WTC11 (cell line): Measurements from ENCODE around the gene PKP3. TPM values are rescaled to one million over a fixed set of nuclear protein-coding genes. Genes with fewer than 3 reads are reported as not detected.

Experiments
- ATAC-seq: fragments of 200-7000 bp; cut with Tn5 transposase; 2 replicates; pipeline ENCODE4 v1.10.0; 2021; ENCODE audit warnings: mild to moderate bottlenecking, moderate library complexity
- CTCF ChIA-PET: fragments of 300-600 bp; sonication (Branson Sonifier 250); formaldehyde crosslinking; loops from one replicate; lab custom pipeline; 2021; ENCODE audit warnings: antibody characterized with exemption; lab: Charles Lee
- POLR2A ChIA-PET: fragments of 350-600 bp; sonication (Branson Sonifier 250); formaldehyde crosslinking; loops from one replicate; lab custom pipeline; 2021; ENCODE audit warnings: antibody characterized with exemption; lab: Charles Lee
- DNase-seq: peaks from one replicate; pipeline ENCODE4 v3.0.0; 2021; ENCODE audit warnings: low spot score
- H3K27ac Mint-ChIP-seq: 2 replicates; pipeline ENCODE4 v1.8.0; 2021; ENCODE audit warnings: mixed read lengths
- H3K27me3 Mint-ChIP-seq: 2 replicates; pipeline ENCODE4 v1.8.0; 2021; ENCODE audit warnings: low read depth, mild to moderate bottlenecking, moderate library complexity, mixed read lengths
- H3K36me3 Mint-ChIP-seq: 2 replicates; pipeline ENCODE4 v1.8.0; 2021; ENCODE audit warnings: mixed read lengths
- H3K4me1 Mint-ChIP-seq: 2 replicates; pipeline ENCODE4 v1.8.0; 2022; ENCODE audit warnings: mixed read lengths
- H3K4me3 Mint-ChIP-seq: 2 replicates; pipeline ENCODE4 v1.8.0; 2021; ENCODE audit warnings: mild to moderate bottlenecking, moderate library complexity, mixed read lengths
- H3K9me3 Mint-ChIP-seq: 2 replicates; pipeline ENCODE4 v1.8.0; 2021; ENCODE audit warnings: mixed read lengths
- ATF1 ChIP-seq: sonication (generic); formaldehyde crosslinking; IDR thresholded peaks from 2 replicates; pipeline ENCODE4 v1.8.1; 2023; ENCODE audit warnings: mild to moderate bottlenecking, moderate library complexity, missing genetic modification reagents
- CBFB ChIP-seq: sonication (generic); formaldehyde crosslinking; IDR thresholded peaks from 2 replicates; pipeline ENCODE4 v1.8.1; 2022; ENCODE audit warnings: mild to moderate bottlenecking, low read depth, missing genetic modification reagents
- FOXJ3 ChIP-seq: sonication (generic); formaldehyde crosslinking; IDR thresholded peaks from 2 replicates; pipeline ENCODE4 v1.9.0; 2021; ENCODE audit warnings: missing genetic modification reagents, mild to moderate bottlenecking, borderline replicate concordance
- HMGA2 ChIP-seq: fragments of 250-450 bp; sonication (Bioruptor Pico); IDR thresholded peaks from 2 replicates; pipeline ENCODE4 v1.4.0; 2021; ENCODE audit warnings: mild to moderate bottlenecking, moderate library complexity
- JAZF1 ChIP-seq: fragments of 250-450 bp; sonication (Bioruptor Pico); IDR thresholded peaks from 2 replicates; pipeline ENCODE4 v1.9.0; 2021; ENCODE audit warnings: moderate library complexity, mild to moderate bottlenecking, inconsistent platforms
- TP53 ChIP-seq: sonication (generic); formaldehyde crosslinking; IDR thresholded peaks from 2 replicates; pipeline ENCODE4 v1.8.1; 2023; ENCODE audit warnings: mild to moderate bottlenecking, missing genetic modification reagents
- ZBTB21 ChIP-seq: sonication (generic); formaldehyde crosslinking; IDR thresholded peaks from 2 replicates; pipeline ENCODE4 v1.8.1; 2023; ENCODE audit warnings: mild to moderate bottlenecking, missing genetic modification reagents, borderline replicate concordance
- ZNF671 ChIP-seq: fragments of 250-450 bp; sonication (Bioruptor Pico); IDR thresholded peaks from 2 replicates; pipeline ENCODE4 v1.8.0; 2021; ENCODE audit warnings: mild to moderate bottlenecking
- total RNA-seq: library from RNA; stranded (reverse); gene quantifications from 3 replicates; pipeline ENCODE4 v1.2.3, GENCODE V29; 2021
- TF ChIP-seq, protein P1 (sequence below): sonication (generic); formaldehyde crosslinking; IDR thresholded peaks from 2 replicates; pipeline ENCODE4 v1.8.1; 2023; ENCODE audit warnings: mild to moderate bottlenecking, missing genetic modification reagents, borderline replicate concordance
- TF ChIP-seq, protein P2 (sequence below): sonication (generic); formaldehyde crosslinking; IDR thresholded peaks from 2 replicates; pipeline ENCODE4 v1.8.1; 2023; ENCODE audit warnings: mild to moderate bottlenecking, missing genetic modification reagents, moderate library complexity
- TF ChIP-seq, protein P3 (sequence below): fragments of 250-450 bp; sonication (Bioruptor Pico); IDR thresholded peaks from 2 replicates; pipeline ENCODE4 v1.9.0; 2021; ENCODE audit warnings: moderate library complexity, mild to moderate bottlenecking, inconsistent platforms, borderline replicate concordance
- TF ChIP-seq, protein P4 (sequence below): sonication (generic); formaldehyde crosslinking; IDR thresholded peaks from 2 replicates; pipeline ENCODE4 v1.8.1; 2023; ENCODE audit warnings: mild to moderate bottlenecking, moderate library complexity, missing genetic modification reagents
- TF ChIP-seq, protein P5 (sequence below): sonication (generic); formaldehyde crosslinking; IDR thresholded peaks from 2 replicates; pipeline ENCODE4 v1.8.1; 2022; ENCODE audit warnings: mild to moderate bottlenecking, missing genetic modification reagents, moderate library complexity, borderline replicate concordance
- TF ChIP-seq, protein P6 (sequence below): sonication (generic); formaldehyde crosslinking; IDR thresholded peaks from 2 replicates; pipeline ENCODE4 v1.8.1; 2023; ENCODE audit warnings: mild to moderate bottlenecking, missing genetic modification reagents, moderate library complexity
- TF ChIP-seq, protein P7 (sequence below): fragments of 250-450 bp; sonication (Bioruptor Pico); conservative IDR thresholded peaks from 2 replicates; pipeline ENCODE4 v1.9.0; 2021; ENCODE audit warnings: mild to moderate bottlenecking
- TF ChIP-seq, protein P8 (sequence below): fragments of 200-600 bp; IDR thresholded peaks from 2 replicates; pipeline ENCODE4 v1.8.0; 2022; ENCODE audit warnings: antibody characterized with exemption
- TF ChIP-seq, protein P9 (sequence below): sonication (generic); formaldehyde crosslinking; IDR thresholded peaks from 2 replicates; pipeline ENCODE4 v1.8.1; 2022; ENCODE audit warnings: missing genetic modification reagents, borderline replicate concordance

Gene PKP3
- total RNA-seq, 1 experiment from 2014 or later: 17.3 TPM

DNA sequence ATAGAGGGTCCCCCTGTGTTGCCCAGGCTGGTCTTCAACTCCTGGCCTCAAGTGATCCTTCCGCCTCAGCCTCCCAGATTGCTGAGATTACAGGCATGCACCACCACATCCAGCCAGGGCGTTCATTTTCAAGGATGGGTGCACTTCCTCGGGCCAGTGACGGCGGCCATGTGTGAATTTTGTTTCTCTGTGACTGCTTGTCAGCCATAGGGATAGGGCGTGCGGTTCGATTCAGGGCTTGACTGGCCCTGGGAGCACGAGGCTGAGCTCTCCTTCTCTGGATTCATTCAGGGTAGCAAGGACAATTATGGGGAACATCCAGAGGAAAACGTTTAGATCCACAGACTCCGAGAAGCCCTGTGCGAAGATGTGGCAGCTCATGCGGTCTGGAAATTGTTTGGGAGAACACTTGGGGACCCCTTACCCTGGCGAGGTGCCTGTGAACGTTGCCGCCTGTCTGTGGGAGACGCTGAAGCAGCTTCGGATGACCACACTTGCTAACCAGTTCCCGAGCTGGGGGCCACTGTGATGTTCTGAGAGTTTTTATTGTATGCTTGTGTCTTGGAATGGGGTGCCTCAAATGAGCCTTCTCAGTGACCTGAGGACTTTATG lies 59.0 kb downstream of the PKP3 start (continued):
- TF ChIP-seq, protein P1, sequence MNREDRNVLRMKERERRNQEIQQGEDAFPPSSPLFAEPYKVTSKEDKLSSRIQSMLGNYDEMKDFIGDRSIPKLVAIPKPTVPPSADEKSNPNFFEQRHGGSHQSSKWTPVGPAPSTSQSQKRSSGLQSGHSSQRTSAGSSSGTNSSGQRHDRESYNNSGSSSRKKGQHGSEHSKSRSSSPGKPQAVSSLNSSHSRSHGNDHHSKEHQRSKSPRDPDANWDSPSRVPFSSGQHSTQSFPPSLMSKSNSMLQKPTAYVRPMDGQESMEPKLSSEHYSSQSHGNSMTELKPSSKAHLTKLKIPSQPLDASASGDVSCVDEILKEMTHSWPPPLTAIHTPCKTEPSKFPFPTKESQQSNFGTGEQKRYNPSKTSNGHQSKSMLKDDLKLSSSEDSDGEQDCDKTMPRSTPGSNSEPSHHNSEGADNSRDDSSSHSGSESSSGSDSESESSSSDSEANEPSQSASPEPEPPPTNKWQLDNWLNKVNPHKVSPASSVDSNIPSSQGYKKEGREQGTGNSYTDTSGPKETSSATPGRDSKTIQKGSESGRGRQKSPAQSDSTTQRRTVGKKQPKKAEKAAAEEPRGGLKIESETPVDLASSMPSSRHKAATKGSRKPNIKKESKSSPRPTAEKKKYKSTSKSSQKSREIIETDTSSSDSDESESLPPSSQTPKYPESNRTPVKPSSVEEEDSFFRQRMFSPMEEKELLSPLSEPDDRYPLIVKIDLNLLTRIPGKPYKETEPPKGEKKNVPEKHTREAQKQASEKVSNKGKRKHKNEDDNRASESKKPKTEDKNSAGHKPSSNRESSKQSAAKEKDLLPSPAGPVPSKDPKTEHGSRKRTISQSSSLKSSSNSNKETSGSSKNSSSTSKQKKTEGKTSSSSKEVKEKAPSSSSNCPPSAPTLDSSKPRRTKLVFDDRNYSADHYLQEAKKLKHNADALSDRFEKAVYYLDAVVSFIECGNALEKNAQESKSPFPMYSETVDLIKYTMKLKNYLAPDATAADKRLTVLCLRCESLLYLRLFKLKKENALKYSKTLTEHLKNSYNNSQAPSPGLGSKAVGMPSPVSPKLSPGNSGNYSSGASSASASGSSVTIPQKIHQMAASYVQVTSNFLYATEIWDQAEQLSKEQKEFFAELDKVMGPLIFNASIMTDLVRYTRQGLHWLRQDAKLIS: no peak
- TF ChIP-seq, all 79 proteins: peak for 0

DNA sequence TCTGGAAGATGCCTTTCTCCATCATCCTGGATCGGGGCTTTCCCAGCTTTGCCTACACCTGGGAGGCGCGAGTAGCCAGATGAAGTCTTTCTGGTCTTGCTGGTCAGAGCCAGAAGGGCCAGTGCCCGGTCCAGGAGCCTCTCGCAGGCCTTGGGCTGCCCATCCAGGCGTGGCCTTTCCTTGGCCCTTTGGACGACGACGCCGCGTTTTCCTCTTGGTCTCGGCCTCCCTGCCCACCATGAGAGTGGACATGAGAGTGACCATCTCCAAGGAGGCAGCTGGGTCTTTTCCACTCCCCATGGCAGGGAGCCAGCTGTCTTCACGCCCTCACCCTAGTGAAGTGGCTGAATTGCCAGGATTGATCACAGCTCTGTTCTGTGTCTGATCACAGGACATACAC lies 59.6 kb downstream of the PKP3 start:
- CTCF ChIA-PET: no interaction called here
- DNase-seq (no peak), ATAC-seq (no peak)
- Mint-ChIP-seq H3K9me3 (no peaks in the 10 kb centered on the region), H3K27me3 (no peaks in the 10 kb centered on the region), H3K27ac (no peak overlapping the region), H3K4me3 (no peak overlapping the region), H3K36me3 (peaks cover 19% of the 10 kb centered on the region; the same call in 1 of the 2 replicates), H3K4me1 (peaks cover 45% of the 10 kb centered on the region)
- POLR2A ChIA-PET: no interaction called here
- no peak for TF ChIP-seq ZBTB21 (CRISPR knock-in tag)
- TF ChIP-seq, protein P2, sequence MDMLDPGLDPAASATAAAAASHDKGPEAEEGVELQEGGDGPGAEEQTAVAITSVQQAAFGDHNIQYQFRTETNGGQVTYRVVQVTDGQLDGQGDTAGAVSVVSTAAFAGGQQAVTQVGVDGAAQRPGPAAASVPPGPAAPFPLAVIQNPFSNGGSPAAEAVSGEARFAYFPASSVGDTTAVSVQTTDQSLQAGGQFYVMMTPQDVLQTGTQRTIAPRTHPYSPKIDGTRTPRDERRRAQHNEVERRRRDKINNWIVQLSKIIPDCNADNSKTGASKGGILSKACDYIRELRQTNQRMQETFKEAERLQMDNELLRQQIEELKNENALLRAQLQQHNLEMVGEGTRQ (CRISPR knock-in tag): no peak
- no peak for TF ChIP-seq HMGA2
- TF ChIP-seq, protein P3, sequence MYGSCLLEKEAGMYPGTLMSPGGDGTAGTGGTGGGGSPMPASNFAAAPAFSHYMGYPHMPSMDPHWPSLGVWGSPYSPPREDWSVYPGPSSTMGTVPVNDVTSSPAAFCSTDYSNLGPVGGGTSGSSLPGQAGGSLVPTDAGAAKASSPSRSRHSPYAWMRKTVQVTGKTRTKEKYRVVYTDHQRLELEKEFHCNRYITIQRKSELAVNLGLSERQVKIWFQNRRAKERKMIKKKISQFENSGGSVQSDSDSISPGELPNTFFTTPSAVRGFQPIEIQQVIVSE (CRISPR knock-in tag): no peak
- no peak for TF ChIP-seq JAZF1
- no peak for TF ChIP-seq TP53
- TF ChIP-seq, protein P4, sequence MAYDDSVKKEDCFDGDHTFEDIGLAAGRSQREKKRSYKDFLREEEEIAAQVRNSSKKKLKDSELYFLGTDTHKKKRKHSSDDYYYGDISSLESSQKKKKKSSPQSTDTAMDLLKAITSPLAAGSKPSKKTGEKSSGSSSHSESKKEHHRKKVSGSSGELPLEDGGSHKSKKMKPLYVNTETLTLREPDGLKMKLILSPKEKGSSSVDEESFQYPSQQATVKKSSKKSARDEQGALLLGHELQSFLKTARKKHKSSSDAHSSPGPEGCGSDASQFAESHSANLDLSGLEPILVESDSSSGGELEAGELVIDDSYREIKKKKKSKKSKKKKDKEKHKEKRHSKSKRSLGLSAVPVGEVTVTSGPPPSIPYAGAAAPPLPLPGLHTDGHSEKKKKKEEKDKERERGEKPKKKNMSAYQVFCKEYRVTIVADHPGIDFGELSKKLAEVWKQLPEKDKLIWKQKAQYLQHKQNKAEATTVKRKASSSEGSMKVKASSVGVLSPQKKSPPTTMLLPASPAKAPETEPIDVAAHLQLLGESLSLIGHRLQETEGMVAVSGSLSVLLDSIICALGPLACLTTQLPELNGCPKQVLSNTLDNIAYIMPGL (CRISPR knock-in tag): no peak
- TF ChIP-seq, protein P5, sequence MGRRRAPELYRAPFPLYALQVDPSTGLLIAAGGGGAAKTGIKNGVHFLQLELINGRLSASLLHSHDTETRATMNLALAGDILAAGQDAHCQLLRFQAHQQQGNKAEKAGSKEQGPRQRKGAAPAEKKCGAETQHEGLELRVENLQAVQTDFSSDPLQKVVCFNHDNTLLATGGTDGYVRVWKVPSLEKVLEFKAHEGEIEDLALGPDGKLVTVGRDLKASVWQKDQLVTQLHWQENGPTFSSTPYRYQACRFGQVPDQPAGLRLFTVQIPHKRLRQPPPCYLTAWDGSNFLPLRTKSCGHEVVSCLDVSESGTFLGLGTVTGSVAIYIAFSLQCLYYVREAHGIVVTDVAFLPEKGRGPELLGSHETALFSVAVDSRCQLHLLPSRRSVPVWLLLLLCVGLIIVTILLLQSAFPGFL: no peak
- no peak for TF ChIP-seq ATF1
- TF ChIP-seq, protein P6, sequence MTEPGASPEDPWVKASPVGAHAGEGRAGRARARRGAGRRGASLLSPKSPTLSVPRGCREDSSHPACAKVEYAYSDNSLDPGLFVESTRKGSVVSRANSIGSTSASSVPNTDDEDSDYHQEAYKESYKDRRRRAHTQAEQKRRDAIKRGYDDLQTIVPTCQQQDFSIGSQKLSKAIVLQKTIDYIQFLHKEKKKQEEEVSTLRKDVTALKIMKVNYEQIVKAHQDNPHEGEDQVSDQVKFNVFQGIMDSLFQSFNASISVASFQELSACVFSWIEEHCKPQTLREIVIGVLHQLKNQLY (CRISPR knock-in tag): no peak
- no peak for TF ChIP-seq ZNF671 (CRISPR knock-in tag)
- TF ChIP-seq, protein P7, sequence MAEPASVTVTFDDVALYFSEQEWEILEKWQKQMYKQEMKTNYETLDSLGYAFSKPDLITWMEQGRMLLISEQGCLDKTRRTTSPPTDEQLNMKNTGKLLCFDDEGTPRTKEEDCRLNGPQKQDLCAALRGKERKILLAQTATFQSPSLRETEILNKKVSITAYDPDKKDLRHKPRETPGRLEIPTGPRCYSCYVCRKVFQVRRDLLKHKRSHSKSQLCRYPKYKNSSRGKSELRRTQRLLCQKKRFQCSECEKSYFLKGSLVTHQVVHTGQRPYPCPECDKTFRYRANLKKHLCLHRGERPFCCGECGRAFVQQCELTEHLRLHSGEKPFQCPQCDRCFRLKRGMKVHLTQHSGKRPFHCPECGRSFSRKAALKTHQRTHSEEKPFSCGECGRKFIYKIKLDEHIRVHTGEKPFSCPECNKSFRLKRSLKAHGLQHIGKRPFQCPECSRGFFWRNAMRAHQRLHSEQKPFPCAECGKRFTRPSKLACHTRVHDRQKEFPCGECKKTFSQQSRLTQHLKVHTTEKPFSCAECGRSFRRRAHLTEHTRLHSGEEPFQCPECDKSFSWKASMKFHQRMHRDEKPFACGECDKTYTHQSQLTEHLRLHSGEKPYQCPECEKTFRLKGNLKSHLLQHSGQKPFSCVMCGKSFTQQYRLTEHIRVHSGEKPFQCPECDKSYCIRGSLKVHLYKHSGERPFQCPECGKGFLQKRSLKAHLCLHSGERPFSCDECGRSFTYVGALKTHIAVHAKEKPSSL: no peak
- TF ChIP-seq CBFB (CRISPR knock-in tag): no peak
- TF ChIP-seq, protein P8, sequence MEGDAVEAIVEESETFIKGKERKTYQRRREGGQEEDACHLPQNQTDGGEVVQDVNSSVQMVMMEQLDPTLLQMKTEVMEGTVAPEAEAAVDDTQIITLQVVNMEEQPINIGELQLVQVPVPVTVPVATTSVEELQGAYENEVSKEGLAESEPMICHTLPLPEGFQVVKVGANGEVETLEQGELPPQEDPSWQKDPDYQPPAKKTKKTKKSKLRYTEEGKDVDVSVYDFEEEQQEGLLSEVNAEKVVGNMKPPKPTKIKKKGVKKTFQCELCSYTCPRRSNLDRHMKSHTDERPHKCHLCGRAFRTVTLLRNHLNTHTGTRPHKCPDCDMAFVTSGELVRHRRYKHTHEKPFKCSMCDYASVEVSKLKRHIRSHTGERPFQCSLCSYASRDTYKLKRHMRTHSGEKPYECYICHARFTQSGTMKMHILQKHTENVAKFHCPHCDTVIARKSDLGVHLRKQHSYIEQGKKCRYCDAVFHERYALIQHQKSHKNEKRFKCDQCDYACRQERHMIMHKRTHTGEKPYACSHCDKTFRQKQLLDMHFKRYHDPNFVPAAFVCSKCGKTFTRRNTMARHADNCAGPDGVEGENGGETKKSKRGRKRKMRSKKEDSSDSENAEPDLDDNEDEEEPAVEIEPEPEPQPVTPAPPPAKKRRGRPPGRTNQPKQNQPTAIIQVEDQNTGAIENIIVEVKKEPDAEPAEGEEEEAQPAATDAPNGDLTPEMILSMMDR: no peak
- TF ChIP-seq, protein P9, sequence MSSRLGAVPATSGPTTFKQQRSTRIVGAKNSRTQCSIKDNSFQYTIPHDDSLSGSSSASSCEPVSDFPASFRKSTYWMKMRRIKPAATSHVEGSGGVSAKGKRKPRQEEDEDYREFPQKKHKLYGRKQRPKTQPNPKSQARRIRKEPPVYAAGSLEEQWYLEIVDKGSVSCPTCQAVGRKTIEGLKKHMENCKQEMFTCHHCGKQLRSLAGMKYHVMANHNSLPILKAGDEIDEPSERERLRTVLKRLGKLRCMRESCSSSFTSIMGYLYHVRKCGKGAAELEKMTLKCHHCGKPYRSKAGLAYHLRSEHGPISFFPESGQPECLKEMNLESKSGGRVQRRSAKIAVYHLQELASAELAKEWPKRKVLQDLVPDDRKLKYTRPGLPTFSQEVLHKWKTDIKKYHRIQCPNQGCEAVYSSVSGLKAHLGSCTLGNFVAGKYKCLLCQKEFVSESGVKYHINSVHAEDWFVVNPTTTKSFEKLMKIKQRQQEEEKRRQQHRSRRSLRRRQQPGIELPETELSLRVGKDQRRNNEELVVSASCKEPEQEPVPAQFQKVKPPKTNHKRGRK (CRISPR knock-in tag): no peak
- no peak for TF ChIP-seq FOXJ3 (CRISPR knock-in tag)
